HG02973 (cell line): ENCODE data around the gene SUSD6.

Experiments used
- ATAC-seq: cut with Tn5 transposase; IDR thresholded peaks from one replicate; pipeline ENCODE4 v1.9.1; 2021; ENCODE audit warnings: moderate library complexity; ENCODE audit not compliant: unreplicated experiment

SUSD6 gene, protein sequence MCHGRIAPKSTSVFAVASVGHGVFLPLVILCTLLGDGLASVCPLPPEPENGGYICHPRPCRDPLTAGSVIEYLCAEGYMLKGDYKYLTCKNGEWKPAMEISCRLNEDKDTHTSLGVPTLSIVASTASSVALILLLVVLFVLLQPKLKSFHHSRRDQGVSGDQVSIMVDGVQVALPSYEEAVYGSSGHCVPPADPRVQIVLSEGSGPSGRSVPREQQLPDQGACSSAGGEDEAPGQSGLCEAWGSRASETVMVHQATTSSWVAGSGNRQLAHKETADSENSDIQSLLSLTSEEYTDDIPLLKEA

DNA sequence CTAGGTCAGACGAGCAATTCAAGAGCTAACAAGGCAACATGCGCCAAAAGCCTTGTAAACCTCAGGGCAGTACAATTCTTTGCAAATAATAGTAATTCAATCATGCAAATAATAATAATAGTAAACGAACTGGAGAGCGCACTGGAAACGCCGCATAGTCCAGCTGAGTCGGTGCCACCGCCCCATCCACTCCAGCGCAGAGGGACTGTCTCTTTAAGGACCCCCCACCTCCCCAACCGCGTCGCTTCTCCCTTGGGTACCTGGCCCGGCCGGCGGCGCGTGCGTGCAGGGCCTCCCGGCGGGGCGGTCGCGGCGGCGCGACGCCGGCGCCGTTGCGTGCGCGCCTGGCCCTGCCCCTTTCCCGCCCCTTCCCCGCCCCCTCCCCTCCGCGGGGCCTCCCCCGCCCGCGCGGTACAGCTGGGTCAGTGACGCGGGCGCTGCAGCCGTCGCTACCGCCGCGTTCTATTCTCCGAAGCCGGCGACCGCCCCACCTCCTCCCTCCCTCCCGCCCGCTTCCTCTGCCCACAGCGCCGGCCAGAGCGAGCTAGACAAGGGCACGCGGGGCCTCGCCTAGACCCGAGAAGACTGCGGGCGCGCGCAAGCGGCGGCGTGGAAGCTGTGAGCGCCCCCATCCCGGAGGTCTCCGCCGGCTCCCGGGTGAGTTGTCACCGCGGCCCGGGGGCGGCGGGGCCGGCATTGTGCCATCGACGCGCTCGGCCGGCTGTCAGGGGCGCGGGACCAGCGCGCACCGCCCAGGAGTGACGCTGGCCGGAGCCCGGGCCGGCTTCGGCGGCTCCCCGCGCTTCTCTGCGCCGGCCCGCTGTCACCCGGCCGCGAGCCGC, at the start of gene SUSD6:
Gene SUSD6, plus strand, starts transcription at position 425 of the 842 bp plus-strand sequence. CDS start 46,997 bp downstream, outside the sequence.
- ATAC-seq: peak; percentile 48

DNA sequence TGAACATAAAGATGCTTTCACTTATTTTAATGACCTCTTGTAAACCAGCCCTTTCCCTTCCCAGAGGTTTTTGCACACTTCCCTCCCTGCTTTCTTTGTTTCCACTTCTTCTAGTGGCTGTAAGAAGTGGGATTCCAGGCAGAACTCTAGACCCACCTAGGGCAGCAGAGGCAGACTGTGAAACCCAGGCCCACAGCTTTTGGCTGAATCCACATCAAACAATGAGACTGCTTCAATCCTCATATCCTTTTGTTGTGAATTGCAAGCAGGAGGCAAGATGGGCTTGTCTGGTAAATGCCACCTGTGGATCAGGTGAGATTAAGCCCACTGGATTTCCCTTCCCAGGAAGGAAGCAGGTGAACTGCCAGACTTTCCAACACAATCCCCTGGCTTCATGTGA, 49.5 kb upstream of the SUSD6 start:
- ATAC-seq: no peak

DNA sequence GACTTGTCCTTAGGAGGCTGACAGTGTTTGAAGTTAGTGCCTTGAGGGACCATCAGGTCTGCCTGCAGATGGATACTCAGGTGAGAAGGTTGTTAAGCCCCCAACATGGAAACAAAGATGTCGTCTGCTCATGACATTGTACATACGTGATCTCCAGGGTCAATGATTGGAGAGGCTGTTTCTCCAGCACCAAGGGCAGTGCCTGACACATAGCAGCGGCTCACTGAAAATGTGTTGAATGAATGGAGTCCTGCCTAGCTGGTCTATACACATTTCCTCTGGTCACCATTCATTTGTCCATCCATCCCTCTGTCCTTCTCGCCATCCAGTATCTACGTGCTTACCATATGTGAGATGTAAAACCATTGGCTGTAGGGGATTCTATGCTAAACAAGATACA, 43.8 kb upstream of the SUSD6 start:
- no peak for ATAC-seq

DNA sequence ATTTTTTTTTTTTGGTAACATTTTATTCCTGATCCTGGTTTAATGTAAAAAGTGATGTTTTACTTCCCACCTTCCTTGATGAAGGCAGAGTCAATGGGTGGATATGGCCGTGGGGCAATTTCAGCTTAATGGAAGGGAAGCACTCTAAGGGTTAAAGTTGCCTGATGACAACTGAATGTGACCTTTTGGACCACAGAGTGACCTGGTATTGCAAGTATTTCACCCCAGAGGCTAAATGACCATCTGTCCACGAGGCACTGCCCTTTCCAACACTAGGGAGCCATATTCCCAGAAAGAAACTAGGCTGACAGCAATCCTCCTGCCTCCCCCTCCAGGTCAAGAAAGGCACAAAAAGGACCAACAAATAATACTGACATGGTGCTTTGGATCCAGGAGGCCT, 41.5 kb upstream of the SUSD6 start:
- no peak for ATAC-seq

DNA sequence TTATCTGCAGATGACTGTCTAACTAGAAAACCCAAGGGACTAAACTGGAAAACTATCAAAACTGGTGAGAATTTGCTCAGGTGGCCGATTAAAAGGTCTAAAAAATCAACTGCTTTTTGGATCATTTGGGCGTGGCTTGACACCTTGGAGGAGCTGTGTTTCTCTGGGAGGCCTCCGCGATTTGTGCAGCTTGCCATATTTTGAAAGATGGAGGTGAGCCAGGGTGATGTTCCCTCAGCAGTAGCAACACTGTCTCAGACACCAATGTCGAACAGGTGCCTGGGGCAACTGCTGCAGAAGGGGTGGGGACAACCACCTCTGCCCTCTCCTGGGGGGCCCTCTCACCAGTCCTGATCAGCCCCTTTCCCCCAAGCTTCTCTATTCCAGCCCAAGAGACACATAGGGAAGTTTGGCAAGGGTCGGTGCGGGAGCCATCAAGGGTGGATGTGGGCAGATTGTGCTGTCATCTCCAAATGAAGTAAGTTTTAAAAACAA, 40.5 kb upstream of the SUSD6 start:
- no peak for ATAC-seq

DNA sequence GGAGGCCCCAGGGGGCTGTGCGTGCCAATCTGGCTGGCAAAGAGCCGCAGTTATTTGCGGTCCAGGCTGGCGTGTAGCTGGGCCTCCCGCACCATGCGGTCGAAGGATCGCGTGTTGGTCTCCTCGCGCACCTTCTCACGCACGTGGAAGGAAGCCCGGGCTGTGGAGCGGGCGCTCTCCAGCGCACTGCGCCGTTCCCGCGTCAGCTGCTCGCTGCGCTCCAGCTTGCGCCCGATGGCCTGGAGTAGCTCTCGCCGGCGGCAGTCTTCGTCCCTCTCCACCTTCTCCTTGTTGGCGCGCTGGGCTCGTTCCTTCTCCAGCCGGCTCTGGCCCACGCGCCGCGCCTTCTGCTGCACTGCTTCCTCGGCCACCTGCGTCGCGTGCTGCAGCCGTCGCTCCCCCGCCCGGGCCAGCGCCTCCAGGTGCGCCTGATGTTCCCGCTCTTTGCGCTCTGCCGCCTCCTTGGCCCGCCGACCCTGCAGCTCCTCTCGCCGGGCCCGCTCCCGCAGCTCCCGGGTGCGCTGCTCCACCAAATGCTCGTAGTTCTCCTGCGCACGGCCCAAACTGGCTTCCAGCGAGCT, 39.9 kb upstream of the SUSD6 start:
- no peak for ATAC-seq

DNA sequence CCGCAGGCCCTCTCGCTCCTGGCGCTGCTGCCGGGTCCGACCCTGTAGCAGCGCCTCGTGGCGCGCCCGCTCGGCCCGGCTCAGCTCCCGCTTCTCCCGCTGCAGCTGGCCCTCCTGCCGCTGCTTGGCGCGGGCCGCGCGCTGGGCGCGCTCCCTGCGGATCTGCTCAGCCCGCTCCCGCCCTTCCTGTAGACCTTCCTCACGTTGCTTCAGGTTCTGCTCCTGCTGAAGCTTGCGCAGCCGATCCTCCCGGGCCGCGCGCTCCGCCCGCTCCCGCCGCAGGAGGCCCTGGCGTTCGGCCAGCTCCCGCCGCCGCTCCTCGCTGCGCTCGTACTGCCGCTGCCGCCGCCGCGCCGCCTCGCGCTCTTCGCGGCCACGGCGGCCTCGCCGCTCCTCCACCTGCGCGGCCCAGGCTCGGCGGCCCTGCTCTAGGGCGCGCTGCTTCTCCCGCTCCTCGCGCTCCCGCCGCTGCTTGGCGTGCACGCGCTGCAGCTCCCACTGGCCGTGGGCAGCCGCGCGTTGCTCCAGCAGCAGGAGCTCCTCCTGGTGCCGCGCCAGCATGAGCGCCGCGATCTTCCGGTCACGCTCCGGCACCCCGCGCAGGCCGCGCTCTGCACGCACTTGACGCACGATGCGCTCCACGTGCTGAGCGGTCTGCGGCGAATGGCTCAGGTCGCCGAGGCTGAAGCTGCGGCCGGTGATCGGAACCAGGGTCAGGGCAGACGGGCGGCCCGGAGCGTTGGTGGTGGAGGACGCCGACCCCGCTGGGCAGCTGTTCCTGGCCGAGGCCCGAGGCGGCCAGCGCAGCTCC, 39.2 kb upstream of the SUSD6 start:
- ATAC-seq: no peak

DNA sequence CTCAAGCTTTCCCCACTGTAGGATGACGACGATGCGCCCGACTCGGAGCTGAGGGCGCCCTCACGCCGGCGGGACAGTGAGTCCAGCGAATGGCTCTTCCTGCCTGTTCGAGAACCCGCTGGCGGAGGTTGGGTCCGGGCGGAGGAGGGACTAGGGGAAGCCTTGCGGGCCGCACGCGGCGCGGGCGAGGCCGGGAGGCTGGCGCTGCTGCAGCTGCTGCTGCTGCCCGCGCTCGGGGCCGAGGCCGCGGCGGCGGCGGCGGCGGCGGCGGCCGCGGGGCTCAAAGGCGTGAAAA, 38.6 kb upstream of the SUSD6 start:
- ATAC-seq: no peak

DNA sequence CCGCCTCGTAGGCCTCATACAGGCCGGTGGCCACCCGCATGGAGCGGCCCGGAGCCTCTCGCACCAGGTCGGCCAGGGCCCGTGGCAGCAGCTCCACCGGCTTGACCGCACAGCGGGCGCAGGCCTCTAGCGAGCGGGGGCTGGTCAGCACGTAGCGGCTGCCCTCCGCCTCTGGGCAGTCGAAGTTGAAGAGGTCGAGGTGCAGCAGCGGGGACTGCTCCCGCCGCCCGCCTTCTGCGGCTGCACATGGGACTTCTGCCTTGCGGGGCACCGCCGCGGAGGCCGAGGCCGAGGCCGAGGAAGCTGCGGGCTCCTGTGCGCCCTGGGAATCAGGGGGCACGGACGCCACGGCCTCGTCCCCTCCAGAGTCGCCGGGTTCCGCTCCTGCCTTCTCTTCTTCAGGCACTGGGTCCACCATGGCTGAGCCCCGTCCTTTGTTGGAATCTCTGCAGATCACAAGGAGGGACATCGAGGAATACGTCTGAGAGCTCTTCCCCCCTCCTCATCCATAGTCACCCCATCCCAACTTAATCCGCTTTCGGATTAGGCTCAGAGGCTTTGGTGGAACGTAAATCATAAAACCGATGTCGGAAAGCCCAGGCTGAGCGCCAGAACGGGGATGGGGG, 38.1 kb upstream of the SUSD6 start:
- ATAC-seq: no peak

DNA sequence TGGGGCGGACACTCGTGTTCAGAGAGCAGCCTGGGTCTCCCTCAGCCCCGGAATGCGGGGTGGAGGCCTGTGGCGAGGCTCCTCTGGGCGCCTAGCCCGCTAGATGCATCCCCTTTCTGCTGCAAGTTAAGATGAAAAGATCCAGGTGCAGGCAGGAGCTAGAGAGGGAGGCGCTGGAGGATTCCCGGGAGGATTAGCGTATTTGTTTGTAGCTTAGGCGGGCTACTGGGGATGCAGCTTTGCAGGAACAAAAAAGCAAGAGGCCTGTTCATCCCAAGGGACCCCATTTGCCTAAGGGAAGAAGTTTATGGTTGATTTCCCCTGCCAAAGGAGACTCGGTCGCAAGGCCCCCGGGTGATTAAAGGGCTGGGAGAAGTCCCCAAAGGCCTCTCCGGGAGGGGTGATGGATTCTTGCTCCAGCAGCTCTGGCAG, 37.5 kb upstream of the SUSD6 start:
- no peak for ATAC-seq

DNA sequence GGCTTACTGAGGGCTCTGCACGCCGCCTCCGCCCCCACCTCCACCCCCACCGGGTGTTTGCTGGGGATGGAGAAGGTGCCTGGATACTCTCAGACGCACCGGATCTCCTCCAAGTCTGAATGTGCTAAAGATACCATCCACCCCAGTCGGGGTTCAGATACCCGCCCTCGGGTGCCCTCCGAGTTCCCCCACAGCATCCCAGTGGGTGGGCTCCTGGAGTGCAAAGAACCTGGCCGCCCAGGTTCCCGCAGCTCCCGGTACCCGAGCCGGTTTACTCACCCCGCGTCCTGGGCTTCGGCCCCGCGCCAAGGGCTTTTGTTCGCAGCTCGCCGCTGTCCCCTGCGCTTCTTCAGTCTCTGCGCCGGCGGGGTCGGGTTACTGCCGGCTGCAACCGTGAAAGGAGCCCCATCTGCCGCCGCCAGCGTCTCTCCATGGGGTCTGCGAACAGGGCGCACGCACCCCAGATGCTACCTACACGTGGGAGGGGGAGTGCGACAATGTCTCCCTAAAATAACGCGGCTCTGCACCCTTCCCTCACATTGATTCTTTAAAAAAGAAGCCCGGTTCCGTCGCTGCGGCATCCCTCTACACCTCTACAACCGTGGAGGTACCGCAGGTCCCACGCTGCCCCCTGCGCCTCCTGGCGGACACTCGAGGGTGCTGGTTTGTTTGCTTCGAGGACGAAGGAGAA, 37.0 kb upstream of the SUSD6 start, which contains the start of gene CCDC177:
Gene CCDC177, minus strand, starts transcription at position 609 of the 691 bp plus-strand sequence. CDS start 1,249 bp downstream, outside the sequence.
- ATAC-seq: no peak

DNA sequence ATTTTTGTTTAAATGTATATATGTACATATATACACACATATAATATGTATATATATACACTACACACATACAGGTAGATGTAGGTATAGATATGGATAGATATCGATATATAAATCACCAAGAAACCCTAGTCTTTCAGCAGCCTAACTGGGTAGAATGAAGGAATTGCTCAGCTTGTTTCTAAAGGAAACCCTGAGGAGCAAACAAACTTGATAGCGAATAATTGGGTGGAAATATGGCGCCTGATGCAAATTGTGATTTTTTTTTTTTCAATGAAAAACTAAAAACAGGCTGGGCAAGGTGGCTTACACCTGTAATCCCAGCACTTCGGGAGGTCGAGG, 36.5 kb upstream of the SUSD6 start:
- ATAC-seq: no peak

DNA sequence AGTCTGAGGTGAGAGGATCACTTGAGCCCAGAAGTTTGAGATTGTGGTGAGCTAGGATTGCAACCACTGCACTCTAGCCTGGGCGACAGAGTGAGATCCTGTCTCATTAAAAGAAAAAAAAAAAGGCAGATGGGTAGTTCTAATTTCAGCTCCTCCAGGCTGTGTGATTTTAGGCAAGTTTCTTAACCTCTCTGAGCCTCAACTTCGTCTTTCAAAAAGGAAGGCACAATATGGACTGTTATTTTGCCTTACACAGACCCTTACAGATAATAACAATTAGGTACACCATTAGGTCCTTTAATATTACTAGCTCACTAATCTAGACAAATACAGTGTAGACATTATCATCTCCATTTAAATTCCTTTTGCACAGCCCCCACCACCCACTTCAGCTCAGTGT, 31.9 kb upstream of the SUSD6 start:
- ATAC-seq: no peak

DNA sequence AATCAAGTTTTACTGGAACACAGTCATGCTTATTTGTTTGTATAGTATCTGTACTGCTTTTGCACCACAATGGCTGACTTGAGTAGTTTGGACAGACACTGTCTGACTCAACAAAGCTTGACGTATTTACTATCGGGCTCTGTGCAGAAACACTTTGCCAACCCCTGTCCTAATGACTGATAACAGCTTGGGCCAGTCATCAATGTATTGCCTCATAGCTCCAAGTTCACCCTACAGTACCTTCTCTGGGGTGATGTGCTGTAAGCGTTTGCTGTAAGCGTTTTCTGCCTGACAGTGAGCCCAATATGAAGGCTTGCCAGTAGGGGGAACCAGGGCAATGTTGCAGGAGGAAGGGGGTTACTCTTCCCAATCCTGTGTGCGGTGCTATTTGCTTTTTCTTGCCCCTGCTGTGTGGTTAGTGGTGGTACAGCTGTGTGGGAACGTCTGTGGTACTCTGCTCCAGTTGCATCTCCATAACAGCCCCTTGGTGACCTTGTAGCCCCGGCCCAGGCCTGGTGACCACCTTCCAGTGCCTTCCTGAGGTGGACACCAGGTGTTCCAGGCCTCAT, 31.3 kb upstream of the SUSD6 start:
- no peak for ATAC-seq

DNA sequence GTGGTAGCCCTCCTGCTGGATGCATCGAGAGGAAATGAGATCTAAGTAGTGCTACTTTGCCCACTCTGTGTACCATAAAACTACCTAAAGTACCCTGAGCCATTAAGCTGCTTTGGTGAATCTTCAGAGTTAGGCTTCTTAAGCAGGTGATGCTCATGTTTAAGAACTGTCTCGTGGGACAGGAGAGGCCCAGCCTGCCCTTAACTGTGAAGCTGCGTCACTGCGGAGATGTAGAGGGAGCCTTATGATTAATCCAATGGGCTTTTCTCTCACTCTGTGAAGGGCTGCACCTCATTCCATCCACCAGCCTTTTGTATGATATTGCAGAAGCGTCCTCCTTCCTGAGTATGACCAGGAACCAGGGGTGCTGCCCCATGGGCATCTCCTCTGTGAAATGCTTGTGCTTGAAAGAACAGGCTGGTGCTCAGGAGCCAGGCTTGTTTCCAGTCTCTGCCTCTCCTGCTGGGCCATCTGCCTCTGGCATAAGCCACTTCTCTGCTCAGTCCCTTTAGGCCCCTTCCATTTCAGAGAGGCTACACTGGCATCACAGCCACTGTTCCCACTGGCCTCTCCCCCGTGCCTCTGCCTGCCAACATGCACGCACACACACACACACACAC, 30.0 kb upstream of the SUSD6 start:
- no peak for ATAC-seq

DNA sequence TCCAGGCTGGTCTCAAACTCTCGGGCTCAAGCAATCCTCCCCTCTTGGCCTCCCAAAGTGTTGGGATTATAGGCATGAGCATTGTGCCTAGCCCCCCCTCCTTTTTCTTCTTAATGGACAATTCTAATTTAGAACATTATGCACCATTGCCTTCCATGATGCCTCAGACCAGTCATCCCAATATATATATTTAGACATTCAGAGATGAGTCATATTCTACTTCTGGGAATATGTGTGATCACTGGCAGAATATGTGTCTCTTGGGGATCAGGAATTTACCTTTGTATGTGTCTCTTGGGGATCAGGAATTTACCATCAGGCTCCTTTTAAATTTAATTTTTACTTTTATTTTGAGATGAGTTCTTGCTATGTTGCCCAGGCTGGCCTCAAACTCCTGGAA, 29.2 kb upstream of the SUSD6 start:
- ATAC-seq: no peak

DNA sequence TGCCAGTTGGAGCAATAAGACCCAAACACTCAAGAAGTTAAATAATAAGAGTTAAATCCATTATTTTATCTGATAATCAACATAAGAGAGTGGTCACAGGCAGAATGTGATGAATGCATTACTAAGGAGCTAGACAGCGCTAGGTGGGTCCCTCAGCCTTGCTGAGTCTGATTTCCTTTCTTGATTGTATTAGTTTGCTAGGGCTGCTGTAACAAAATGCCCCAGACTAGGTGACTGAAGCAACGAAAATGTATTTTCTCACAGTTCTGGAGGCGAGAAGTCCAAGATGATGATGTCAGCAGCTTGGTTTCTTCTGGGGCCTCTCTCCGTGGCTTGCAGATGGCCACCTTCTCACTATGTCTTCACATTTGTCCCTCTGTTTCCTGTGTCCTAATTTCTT, 28.6 kb upstream of the SUSD6 start:
- no peak for ATAC-seq

DNA sequence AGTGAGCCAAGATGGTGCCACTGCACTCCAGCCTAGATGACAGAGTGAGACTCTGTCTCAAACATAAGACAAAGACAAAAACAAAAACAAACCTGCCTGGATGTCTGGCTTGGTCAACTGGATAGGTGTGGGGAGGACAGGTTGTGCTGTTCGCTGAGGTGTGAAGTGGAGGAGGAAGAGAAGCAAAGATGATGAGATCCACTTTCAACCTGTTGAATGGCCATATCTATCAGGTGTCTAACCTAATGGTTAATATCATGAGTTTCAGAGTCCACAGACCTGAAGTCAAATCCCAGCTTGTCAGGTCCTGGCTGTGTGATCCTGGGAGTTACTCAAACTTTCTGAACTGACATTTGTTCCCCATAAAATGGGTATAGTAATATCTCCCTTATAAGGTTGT, 27.0 kb upstream of the SUSD6 start:
- ATAC-seq: no peak

DNA sequence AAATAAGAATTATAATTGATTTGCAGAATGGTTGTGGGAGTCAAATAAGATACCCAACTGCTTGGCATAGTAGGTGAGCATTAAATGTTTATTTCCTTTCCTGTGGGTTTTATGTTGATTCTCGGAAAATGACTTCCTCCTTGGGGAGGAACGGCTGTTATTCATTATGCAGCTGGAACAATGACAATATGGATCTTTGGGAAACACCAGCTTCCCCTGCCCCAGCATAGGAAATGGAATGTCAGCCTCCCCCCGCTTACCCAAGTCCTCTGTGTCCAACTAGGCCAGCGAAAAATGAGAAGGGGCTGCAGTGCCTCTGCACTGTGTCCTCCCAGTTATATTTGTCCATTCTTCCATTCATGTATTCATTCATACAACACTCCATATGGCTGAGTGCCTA, 25.0 kb upstream of the SUSD6 start:
- no peak for ATAC-seq
